Cardiac fibroblast (primary cell): ENCODE results near the gene DAP.

Experiments used
- DNase-seq, 2 donors: peaks; one replicate each; pipeline versions ENCODE4 v3.0.0 to v3.0.0-alpha.2; 2010; ENCODE audit warnings: low read depth in 2 of 2
- H3K4me3 ChIP-seq, 2 donors: replicated peaks in 1 of 2; 1 replicate in 1 of 2; 2 replicates in 1 of 2; pipeline ENCODE4 v1.5.1; 2011; ENCODE audit warnings: low read depth in 2 of 2, low read length in 2 of 2, mild to moderate bottlenecking in 2 of 2, moderate library complexity in 1 of 2
- CTCF ChIP-seq: IDR thresholded peaks from one replicate; pipeline ENCODE4 v1.5.1; 2011; ENCODE audit warnings: low read depth, mild to moderate bottlenecking, low read length, inconsistent platforms

Gene DAP

GRCh38 chr5:10685115-10685521 is 75.9 kb downstream of the DAP start:
- H3K4me3 ChIP-seq: no peak overlapping the region
- no peak for DNase-seq
- TF ChIP-seq CTCF: no peak

DNA sequence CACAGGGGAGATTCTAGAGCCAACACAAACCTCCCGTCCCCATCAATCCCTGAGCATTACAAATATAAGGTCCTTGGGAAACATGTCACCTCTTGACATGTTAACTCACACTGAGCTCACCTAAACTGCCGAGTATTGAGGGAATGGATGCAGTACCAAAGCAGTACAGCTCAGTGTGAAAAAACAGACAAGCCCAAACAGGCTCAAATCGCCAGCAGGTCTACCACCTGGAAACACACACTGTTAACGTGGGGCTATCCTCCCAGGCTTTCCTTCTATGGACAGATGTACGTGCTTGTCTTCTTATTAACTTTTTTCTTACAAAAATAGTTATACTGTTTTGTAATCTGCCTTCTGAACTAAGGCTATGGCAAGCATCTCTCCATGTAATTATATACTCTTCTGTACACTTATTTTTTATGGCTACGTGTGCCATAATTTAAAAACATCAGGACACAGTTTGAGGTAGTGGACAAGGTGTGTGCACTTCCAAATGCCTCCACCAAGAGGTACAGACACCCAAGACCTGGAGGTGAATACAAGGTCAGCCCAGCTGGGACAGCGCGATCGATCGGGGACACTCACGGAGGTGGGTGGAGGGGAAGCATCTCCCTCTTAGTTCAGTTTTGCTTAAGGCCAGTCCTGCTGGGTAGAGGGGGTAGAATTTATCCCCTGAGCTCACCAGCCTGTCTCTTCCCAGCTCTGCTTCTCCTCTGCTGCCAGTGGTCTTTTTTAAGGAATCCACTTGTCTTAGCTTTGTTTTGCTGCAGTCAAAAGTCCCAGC is 76.5 kb downstream of the DAP start:
- TF ChIP-seq CTCF: no peak
- DNase-seq: no peak
- H3K4me3 ChIP-seq: no peak overlapping the region

DNA sequence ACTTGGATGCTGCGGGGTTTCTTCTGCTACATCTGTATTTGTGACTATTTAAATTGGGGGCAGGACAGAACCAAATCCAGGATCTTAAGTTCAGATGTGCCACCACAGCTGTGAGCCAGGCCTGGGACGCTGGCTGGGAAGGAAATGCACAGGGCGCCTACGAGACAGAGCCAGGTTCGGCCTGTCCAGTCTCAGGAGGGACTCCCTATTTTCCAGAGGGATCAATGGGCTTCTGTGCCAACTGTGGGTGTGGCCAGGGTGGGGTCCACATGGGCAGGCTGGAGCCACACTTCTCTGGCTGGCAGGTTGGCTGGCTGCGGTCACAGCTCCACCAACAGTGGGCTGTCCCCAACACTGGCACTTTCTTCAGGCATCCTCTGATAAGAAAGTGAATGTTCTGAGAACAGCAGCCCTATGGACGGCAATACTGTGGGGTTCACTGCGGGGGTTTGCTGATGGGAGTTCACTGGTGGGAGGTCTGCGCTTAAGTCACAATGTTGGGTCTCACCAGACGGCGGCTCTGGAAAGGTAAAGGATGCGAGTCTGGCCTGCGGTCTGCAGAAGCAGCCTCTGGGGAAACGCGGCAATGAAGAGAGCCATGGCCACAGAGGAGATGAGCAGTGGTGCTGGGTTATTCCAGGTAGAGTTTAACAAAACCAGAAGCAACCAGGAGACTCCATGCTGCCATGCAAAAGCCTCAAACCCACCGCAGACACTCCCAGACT is 78.1 kb downstream of the DAP start:
- TF ChIP-seq CTCF: no peak
- no peak for DNase-seq
- no peak overlapping the region for H3K4me3 ChIP-seq

DNA sequence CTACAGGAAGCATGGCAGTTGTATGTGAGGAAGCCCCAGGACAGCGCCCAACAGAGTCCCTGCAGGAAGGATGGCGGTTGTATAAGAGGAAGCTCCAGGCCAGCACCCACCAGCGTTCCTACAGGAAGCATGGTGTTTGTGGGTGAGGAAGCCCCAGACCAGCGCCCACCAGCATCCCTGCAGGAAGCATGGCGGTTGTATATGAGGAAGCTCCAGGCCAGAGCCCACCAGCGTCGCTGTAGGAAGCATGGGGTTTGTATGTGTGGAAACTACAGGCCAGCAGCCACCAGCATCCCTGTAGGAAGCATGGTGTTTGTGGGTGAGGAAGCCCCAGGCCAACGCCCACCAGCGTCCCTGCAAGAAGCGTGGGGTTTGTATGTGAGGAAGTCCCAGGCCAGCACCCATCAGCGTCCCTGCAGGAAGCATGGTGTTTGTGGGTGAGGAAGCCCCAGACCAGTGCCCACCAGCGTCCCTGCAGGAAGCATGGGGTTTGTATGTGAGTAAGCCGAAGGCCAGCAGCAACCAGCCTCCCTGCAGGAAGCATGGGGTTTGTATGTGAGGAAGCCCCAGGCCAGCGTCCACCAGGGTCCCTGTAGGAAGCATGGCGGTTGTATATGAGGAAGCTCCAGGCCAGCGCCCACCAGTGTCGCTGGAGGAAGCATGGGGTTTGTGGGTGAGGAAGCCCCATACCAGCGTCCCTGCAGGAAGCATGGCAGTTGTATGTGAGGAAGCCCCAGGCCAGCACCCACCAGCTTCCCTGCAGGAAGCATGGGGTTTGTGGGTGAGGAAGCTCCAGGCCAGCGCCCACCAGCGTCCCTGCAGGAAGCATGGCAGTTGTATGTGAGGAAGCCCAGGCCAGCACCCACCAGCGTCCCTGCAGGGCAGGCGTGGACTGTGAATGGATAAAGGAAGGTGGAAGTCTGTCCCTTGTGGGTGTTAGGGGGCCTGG is 79.0 kb downstream of the DAP start:
- H3K4me3 ChIP-seq: no peak overlapping the region
- TF ChIP-seq CTCF: no peak
- no peak for DNase-seq

DNA sequence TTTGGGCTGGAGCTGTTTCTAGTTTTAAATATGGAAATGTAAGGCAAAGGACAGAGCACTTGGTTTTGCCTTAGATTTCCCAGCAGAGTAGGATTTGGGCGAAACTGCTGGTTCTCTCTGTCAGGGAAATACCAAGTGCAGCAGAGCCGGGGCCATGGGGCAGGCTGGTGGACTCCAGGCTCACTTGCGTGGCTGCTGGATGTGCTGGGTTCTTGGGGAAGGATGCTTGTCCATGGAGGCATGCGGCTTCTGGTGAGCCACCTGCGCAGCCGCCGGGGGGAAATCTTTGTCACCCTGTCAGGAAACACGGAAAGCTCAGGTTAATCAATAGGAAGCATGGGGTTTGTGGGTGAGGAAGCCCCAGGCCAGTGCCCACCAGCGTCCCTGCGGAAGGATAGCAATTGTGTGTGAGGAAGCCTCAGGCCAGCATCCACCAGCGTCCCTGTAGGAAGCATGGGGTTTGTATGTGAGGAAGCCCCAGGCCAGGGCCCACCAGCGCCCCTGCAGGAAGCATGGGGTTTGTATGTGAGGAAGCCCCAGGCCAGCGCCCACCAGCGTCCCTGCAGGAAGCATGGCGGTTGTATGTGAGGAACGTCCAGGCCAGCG is 80.1 kb downstream of the DAP start:
- TF ChIP-seq CTCF: no peak
- DNase-seq: no peak
- H3K4me3 ChIP-seq: no peak overlapping the region

DNA sequence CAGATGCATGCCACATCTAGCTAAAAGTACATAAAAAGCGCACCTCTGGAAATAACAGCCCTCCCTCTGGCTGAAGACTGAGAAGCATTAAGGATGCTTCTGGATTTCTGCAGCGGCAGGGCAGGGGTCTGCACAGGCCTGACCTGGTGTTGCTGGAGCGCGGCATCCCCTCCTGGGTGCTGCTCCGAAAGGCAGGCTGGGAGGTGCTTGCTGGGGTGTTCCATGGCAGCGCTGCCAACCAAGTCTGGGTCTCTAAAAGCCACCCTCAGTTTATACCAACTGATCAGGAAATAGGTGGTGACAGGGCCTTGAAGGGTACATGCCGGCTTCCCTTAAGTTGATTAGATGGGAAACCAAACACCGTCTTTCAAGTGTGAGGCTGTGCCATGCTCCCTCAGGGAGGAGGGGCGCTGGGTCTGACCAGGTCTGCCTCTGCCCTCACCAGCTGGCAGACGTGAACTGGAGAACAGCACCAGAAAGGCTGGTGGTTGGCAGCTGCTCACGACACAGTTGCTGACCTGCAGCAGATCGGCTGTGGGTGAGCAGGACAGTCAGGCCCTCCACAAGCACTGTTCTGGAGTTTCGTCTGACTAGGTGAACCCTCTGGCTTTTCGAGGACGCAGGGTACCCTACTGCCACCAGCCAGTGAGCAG is 81.6 kb downstream of the DAP start:
- no peak overlapping the region for H3K4me3 ChIP-seq
- no peak for TF ChIP-seq CTCF
- DNase-seq: no peak
